GM12892 (cell line): ENCODE results near the gene RPAIN.

Experiments
- POLR2A ChIP-seq: IDR thresholded peaks from 2 replicates; pipeline ENCODE4 v1.6.1; 2011; ENCODE audit warnings: low read depth, low read length, control low read depth
- POLR2AphosphoS5 ChIP-seq: IDR thresholded peaks from 2 replicates; pipeline ENCODE4 v1.6.1; 2011; ENCODE audit warnings: low read depth, low read length, control low read depth

DNA sequence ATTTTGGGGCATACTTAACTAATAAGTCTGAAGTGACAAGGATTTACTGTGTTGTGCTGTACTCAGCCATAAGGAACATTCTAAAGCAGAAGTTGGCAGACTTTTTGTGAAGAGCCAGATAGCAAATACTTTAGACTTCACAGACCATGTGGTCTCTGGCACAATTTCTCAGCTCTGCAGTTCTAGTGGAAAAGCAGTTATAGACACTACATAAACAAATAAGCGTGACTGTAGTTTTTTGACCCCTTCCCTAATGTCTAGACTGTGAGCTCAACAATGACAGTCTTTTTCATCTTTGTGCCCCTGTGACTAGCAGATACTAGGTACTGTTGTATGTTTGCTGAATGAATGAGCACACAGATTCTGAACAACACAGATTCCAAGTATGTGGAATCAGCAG is 4.9 kb downstream of the RPAIN start:
- TF ChIP-seq POLR2A (no peak), POLR2AphosphoS5 (no peak)
